Measurements from ENCODE around the gene TGFBR3L. TPM values are rescaled to one million over a fixed set of nuclear protein-coding genes. Genes with fewer than 3 reads are reported as not detected.

TGFBR3L gene
- total RNA-seq, 3 donors from 2014 or later: 2.3 TPM; not detected in 2

DNA sequence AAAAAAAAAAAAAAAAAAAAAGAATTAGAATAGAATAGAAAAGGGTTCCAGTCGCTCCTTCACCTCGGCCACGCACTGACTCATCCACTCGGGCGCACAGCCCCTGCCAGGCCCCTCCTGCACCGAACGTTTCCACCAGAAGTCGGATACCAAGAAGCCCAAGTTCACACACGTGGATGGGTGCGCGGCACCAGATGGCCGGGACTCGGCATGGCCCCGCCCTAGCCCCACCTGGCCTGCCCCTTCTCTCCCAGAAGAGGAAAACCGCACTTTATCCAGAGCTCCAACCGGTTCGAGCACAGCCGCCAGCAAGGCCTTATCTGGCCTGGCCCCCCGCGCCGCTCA is 46.3 kb upstream of the TGFBR3L start:
- peaks cover 0 to 13% of the 10 kb centered on the region in 2 donors for H3K27me3 ChIP-seq
- H3K4me3 ChIP-seq: peak overlapping the region in 2 of 3 donors; percentile 62 to 75
- intact Hi-C loops (cut with DNase I; ENCODE audit: low total_unique reads): no loop called here
- DNase-seq (ENCODE audit: low spot score in 2 of 2): no peak
- no peaks in the 10 kb centered on the region for H3K4me1 ChIP-seq
- no peak overlapping the region for H3K27ac ChIP-seq
- TF ChIP-seq POLR2A (IDR thresholded peaks at IDR 0.05): no peak
- no peak for TF ChIP-seq POLR2AphosphoS5 (IDR thresholded peaks at IDR 0.05)
- TF ChIP-seq, protein P1, sequence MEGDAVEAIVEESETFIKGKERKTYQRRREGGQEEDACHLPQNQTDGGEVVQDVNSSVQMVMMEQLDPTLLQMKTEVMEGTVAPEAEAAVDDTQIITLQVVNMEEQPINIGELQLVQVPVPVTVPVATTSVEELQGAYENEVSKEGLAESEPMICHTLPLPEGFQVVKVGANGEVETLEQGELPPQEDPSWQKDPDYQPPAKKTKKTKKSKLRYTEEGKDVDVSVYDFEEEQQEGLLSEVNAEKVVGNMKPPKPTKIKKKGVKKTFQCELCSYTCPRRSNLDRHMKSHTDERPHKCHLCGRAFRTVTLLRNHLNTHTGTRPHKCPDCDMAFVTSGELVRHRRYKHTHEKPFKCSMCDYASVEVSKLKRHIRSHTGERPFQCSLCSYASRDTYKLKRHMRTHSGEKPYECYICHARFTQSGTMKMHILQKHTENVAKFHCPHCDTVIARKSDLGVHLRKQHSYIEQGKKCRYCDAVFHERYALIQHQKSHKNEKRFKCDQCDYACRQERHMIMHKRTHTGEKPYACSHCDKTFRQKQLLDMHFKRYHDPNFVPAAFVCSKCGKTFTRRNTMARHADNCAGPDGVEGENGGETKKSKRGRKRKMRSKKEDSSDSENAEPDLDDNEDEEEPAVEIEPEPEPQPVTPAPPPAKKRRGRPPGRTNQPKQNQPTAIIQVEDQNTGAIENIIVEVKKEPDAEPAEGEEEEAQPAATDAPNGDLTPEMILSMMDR (IDR thresholded peaks at IDR 0.05): no peak
- H3K36me3 ChIP-seq: no peaks in the 10 kb centered on the region
- H3K9me3 ChIP-seq: no peaks in the 10 kb centered on the region

DNA sequence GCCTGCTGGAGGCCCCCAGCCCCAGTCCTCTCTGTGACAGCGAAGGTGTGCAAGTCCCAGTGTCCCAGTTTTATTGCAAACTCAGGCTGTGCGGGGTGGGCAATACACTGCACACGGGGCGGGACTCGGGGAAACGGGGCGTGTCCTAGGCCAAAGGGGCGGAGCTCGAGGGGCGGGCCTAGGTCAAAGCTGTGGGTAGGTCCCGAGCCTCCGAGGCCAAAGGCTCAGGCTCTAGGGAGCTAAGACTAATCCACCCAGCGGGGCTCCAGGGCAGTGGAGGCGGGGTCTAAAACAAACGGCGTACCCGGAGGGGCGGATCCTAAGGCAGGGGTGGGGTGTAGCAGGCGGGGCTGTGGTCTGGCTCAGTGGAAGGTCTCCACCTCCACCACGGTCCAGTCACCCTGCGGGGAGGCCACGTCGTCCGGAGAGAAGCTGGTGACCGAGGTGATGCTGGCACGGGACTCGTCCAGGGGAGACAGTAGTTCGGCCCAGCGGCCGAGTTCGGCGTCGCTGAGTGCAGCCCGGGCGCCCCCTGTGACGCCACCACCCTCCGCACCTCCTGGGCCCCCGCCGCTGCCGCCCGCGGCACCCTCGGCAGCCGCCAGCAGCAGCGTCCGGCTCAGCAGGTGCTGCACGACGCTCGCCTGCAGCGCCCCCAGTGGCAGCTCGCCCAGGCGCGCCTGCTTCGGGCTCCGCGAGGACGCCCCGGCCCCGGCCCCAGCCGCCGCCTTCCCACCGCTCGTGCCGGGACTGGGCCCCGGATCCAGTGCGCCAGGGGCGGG is 45.8 kb upstream of the TGFBR3L start:
- peak overlapping the region; percentile 78 to 83 for H3K27ac ChIP-seq
- intact Hi-C loops (cut with DNase I; ENCODE audit: low total_unique reads): no loop called here

DNA sequence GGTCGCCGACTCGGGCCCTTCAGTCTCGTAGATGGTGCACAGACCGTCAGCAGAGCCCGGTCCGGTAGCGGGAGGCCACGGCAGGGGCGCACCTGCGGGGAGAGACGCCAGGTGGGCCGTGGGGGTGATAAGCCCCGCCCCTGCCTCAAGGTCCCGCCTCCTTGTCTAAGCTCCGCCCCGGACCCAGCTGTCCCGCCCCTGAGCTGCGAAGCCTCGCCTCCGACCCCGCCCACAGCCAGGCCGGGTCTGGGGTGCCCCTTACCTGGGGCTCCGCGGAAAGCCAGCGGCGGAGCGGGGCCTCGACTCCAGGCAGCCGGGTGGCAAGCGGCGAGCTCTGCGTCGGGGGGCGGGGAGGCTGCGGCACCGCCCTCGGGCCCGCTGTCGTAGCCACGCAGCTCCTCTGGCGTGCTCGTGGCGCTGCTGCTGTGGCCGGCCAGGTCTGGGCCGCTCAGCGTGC is 45.1 kb upstream of the TGFBR3L start:
- Histone ChIP-seq H3K27ac (peak overlapping the region; percentile 78 to 83), H3K36me3 (no peaks in the 10 kb centered on the region), H3K4me1 (peaks cover 0 to 8% of the 10 kb centered on the region in 2 donors), H3K4me3 (peak overlapping the region; percentile 21 to 75 (median 62)), H3K9me3 (no peaks in the 10 kb centered on the region), H3K27me3 (peaks cover 5 to 20% of the 10 kb centered on the region in 2 donors)
- DNase-seq (ENCODE audit: low spot score in 2 of 2): peak; percentile 71 to 80
- intact Hi-C loops (cut with DNase I; ENCODE audit: low total_unique reads): no loop called here
- TF ChIP-seq POLR2A (IDR thresholded peaks at IDR 0.05) (no peak), POLR2AphosphoS5 (IDR thresholded peaks at IDR 0.05) (no peak)
- TF ChIP-seq, protein P1 (IDR thresholded peaks at IDR 0.05): no peak

More for the DNA sequence above, 45.8 kb upstream of the TGFBR3L start:
- peak; percentile 68 to 79 for DNase-seq (ENCODE audit: low spot score in 2 of 2)
- Histone ChIP-seq H3K9me3 (no peaks in the 10 kb centered on the region), H3K27me3 (peaks cover 3 to 18% of the 10 kb centered on the region in 2 donors), H3K4me3 (peak overlapping the region; percentile 21 to 75 (median 62)), H3K36me3 (no peaks in the 10 kb centered on the region), H3K4me1 (peaks cover 0 to 4% of the 10 kb centered on the region in 2 donors)
- TF ChIP-seq, protein P1 (IDR thresholded peaks at IDR 0.05): peak in 2 of 3 donors; percentile 21 to 79
- TF ChIP-seq POLR2A (IDR thresholded peaks at IDR 0.05): no peak

DNA sequence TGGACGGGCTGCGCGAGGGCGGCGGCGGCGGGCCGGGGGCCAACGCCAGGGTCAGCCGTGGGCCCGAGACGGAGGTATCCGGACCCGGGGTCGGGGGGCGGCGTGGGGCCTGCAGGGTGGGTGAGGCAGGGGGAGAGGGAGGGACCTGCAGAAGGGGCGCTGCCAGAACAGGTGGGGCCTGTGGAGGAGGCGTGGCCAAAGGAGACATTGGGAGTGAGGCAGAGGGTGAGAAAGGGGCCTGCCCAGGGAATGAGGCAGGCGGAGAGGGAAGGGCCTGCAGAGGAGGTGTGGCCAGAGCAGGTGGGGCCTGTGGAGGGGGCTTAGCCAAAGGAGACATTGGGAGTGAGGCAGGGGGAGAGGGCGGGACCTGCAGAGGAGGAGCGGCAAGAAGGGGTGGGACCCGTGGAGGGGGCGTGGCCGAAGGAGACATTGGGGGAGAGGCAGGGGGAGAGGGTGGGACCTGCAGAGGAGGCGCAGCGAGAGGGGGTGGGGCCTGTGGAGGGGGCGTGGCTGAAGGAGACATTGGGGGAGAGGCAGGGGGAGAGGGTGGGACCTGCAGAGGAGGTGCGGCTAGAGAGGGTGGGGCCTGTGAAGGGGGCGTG is 44.6 kb upstream of the TGFBR3L start:
- DNase-seq (ENCODE audit: low spot score in 2 of 2): peak in 1 of 2 donors; percentile 78
- Histone ChIP-seq H3K4me1 (peaks cover 0 to 8% of the 10 kb centered on the region in 2 donors), H3K4me3 (peak overlapping the region; percentile 21 to 75 (median 62)), H3K27me3 (peaks cover 5 to 20% of the 10 kb centered on the region in 2 donors), H3K9me3 (no peaks in the 10 kb centered on the region), H3K36me3 (no peaks in the 10 kb centered on the region), H3K27ac (peak overlapping the region; percentile 78 to 83)
- TF ChIP-seq POLR2AphosphoS5 (IDR thresholded peaks at IDR 0.05): no peak
- TF ChIP-seq, protein P1 (IDR thresholded peaks at IDR 0.05): no peak
- TF ChIP-seq POLR2A (IDR thresholded peaks at IDR 0.05): no peak
- intact Hi-C loops (cut with DNase I; ENCODE audit: low total_unique reads): no loop called here
